ENCODE results near the gene AK8.
"Not testable (repeated sequence)": the region's sequence is repeated elsewhere in the genome, so short reads cannot be mapped to it uniquely, and the experiment has no call there.

AK8 gene

GRCh38 chr9:132740526-132741309 is 137.4 kb downstream of the AK8 start:
- no peak for DNase-seq

GRCh38 chr9:132739710-132740310 is 138.3 kb downstream of the AK8 start:
- no peak for DNase-seq

- DNase-seq = no peak
Observed at GRCh38 chr9:132733260-132733815, 144.7 kb downstream of the AK8 start.

GRCh38 chr9:132732326-132733259 is 145.5 kb downstream of the AK8 start:
- no peak for DNase-seq

GRCh38 chr9:132731230-132731629 is 146.9 kb downstream of the AK8 start:
- DNase-seq = no peak

GRCh38 chr9:132730054-132731033 is 147.7 kb downstream of the AK8 start:
- DNase-seq = no peak

- no peak for DNase-seq
Observed at GRCh38 chr9:132729235-132729890, 148.7 kb downstream of the AK8 start.

- no peak for DNase-seq
Observed at GRCh38 chr9:132728497-132728896, 149.6 kb downstream of the AK8 start.

GRCh38 chr9:132728071-132728470 is 150.0 kb downstream of the AK8 start:
- DNase-seq = no peak

GRCh38 chr9:132726576-132727130 is 151.4 kb downstream of the AK8 start:
- DNase-seq = no peak

GRCh38 chr9:132725306-132725705 is 152.8 kb downstream of the AK8 start:
- no peak for DNase-seq

GRCh38 chr9:132723809-132724208 is 154.3 kb downstream of the AK8 start:
- DNase-seq = no peak

- DNase-seq = no peak
Observed at GRCh38 chr9:132722564-132723065, 155.5 kb downstream of the AK8 start.

- no peak for DNase-seq
Observed at GRCh38 chr9:132721661-132722060, 156.4 kb downstream of the AK8 start.

GRCh38 chr9:132718381-132718928 is 159.6 kb downstream of the AK8 start:
- not testable (repeated sequence) for DNase-seq

GRCh38 chr9:132717326-132717945 is 160.6 kb downstream of the AK8 start:
- DNase-seq = no peak

- no peak for DNase-seq
Observed at GRCh38 chr9:132716007-132716406, 162.1 kb downstream of the AK8 start.

- DNase-seq = no peak
Observed at GRCh38 chr9:132712753-132713152, 165.3 kb downstream of the AK8 start.

GRCh38 chr9:132711846-132712245 is 166.2 kb downstream of the AK8 start:
- no peak for DNase-seq

GRCh38 chr9:132711152-132711551 is 166.9 kb downstream of the AK8 start:
- not testable (repeated sequence) for DNase-seq

All from CD4-positive, alpha-beta T cell treated with Interleukin-4 for 4 hours (primary cell).